ENCODE results near the gene CNGB1. TPM values are rescaled to one million over a fixed set of nuclear protein-coding genes. Genes with fewer than 3 reads are reported as not detected.

Gene CNGB1
- total RNA-seq, 1 donor from 2014 or later: 0.19 TPM

GRCh38 chr16:57930533-57930932, 40.4 kb downstream of the CNGB1 start:
- Mint-ChIP-seq H3K4me3 (no peak overlapping the region), H3K27me3 (peaks cover 3% of the 10 kb centered on the region), H3K27ac (no peak overlapping the region), H3K36me3 (no peaks in the 10 kb centered on the region), H3K4me1 (ENCODE audit: unreplicated experiment) (no peaks in the 10 kb centered on the region), H3K9me3 (no peaks in the 10 kb centered on the region)
- DNase-seq (ENCODE audit: extremely low spot score, unreplicated experiment): no peak
- no peak for TF ChIP-seq CTCF (conservative IDR thresholded peaks at IDR 0.05)

- Mint-ChIP-seq H3K36me3 (no peaks in the 10 kb centered on the region), H3K4me3 (no peak overlapping the region), H3K9me3 (no peaks in the 10 kb centered on the region), H3K4me1 (ENCODE audit: unreplicated experiment) (no peaks in the 10 kb centered on the region), H3K27me3 (peaks cover 3% of the 10 kb centered on the region), H3K27ac (no peak overlapping the region)
- no peak for DNase-seq (ENCODE audit: extremely low spot score, unreplicated experiment)
- no peak for TF ChIP-seq CTCF (conservative IDR thresholded peaks at IDR 0.05)
These were observed 41.7 kb downstream of the CNGB1 start for GRCh38 chr16:57929250-57929649.

GRCh38 chr16:57926041-57926440, 44.9 kb downstream of the CNGB1 start:
- no peak for DNase-seq (ENCODE audit: extremely low spot score, unreplicated experiment)
- Mint-ChIP-seq H3K27me3 (peaks cover 3% of the 10 kb centered on the region), H3K27ac (no peak overlapping the region), H3K4me1 (ENCODE audit: unreplicated experiment) (no peaks in the 10 kb centered on the region), H3K36me3 (no peaks in the 10 kb centered on the region), H3K9me3 (no peaks in the 10 kb centered on the region), H3K4me3 (no peak overlapping the region)
- TF ChIP-seq CTCF (conservative IDR thresholded peaks at IDR 0.05): no peak

GRCh38 chr16:57925310-57925709, 45.6 kb downstream of the CNGB1 start:
- no peak overlapping the region for H3K4me3 Mint-ChIP-seq
- H3K27ac Mint-ChIP-seq: no peak overlapping the region
- H3K36me3 Mint-ChIP-seq: no peaks in the 10 kb centered on the region
- H3K9me3 Mint-ChIP-seq: no peaks in the 10 kb centered on the region
- no peaks in the 10 kb centered on the region for H3K4me1 Mint-ChIP-seq (ENCODE audit: unreplicated experiment)
- DNase-seq (ENCODE audit: extremely low spot score, unreplicated experiment): no peak
- no peak for TF ChIP-seq CTCF (conservative IDR thresholded peaks at IDR 0.05)
- peaks cover 3% of the 10 kb centered on the region for H3K27me3 Mint-ChIP-seq

GRCh38 chr16:57924514-57924913, 46.4 kb downstream of the CNGB1 start:
- Mint-ChIP-seq H3K27me3 (peaks cover 3% of the 10 kb centered on the region), H3K9me3 (no peaks in the 10 kb centered on the region), H3K27ac (no peak overlapping the region), H3K4me3 (no peak overlapping the region), H3K4me1 (ENCODE audit: unreplicated experiment) (no peaks in the 10 kb centered on the region), H3K36me3 (no peaks in the 10 kb centered on the region)
- TF ChIP-seq CTCF (conservative IDR thresholded peaks at IDR 0.05): no peak
- DNase-seq (ENCODE audit: extremely low spot score, unreplicated experiment): no peak

GRCh38 chr16:57923841-57924240, 47.1 kb downstream of the CNGB1 start:
- Mint-ChIP-seq H3K27ac (no peak overlapping the region), H3K4me1 (ENCODE audit: unreplicated experiment) (no peaks in the 10 kb centered on the region), H3K36me3 (no peaks in the 10 kb centered on the region), H3K4me3 (no peak overlapping the region), H3K27me3 (no peaks in the 10 kb centered on the region), H3K9me3 (no peaks in the 10 kb centered on the region)
- no peak for DNase-seq (ENCODE audit: extremely low spot score, unreplicated experiment)
- no peak for TF ChIP-seq CTCF (conservative IDR thresholded peaks at IDR 0.05)

Measured in type B pancreatic cell (in vitro differentiated cells).